MV-4-11 (cell line): ENCODE data around the gene PBX4.

ENCODE experiments used
- DNase-seq: peaks from one replicate; lab custom pipeline; 2025; lab: John Stamatoyannopoulos, UW

The PBX4 gene

GRCh38 chr19:19554074-19555023 is 64.1 kb downstream of the PBX4 start:
- DNase-seq, result no peak

GRCh38 chr19:19553670-19554069 is 64.8 kb downstream of the PBX4 start:
- DNase-seq, result no peak

GRCh38 chr19:19552798-19553197 is 65.7 kb downstream of the PBX4 start:
- DNase-seq, result peak; percentile 31

GRCh38 chr19:19551853-19552192 is 66.7 kb downstream of the PBX4 start:
- no peak for DNase-seq

- DNase-seq, result no peak
Measured at GRCh38 chr19:19550972-19551852, 67.3 kb downstream of the PBX4 start.

- no peak for DNase-seq
Measured at GRCh38 chr19:19550485-19550929, 68.0 kb downstream of the PBX4 start.

- no peak for DNase-seq
Measured at GRCh38 chr19:19549804-19550464, 68.6 kb downstream of the PBX4 start.

- DNase-seq, result peak; percentile 68
Measured at GRCh38 chr19:19548915-19549759, 69.3 kb downstream of the PBX4 start.

GRCh38 chr19:19547674-19548336 is 70.7 kb downstream of the PBX4 start:
- DNase-seq, result no peak

GRCh38 chr19:19546751-19547162 is 71.7 kb downstream of the PBX4 start:
- no peak for DNase-seq

GRCh38 chr19:19545707-19546106 is 72.8 kb downstream of the PBX4 start:
- no peak for DNase-seq

- no peak for DNase-seq
Measured at GRCh38 chr19:19544954-19545591, 73.4 kb downstream of the PBX4 start.

GRCh38 chr19:19544257-19544953 is 74.1 kb downstream of the PBX4 start:
- no peak for DNase-seq

GRCh38 chr19:19543640-19544039 is 74.8 kb downstream of the PBX4 start:
- DNase-seq, result no peak

- DNase-seq, result no peak
Measured at GRCh38 chr19:19543101-19543500, 75.4 kb downstream of the PBX4 start.

- DNase-seq, result peak; percentile 91
Measured at GRCh38 chr19:19542507-19542906, 76.0 kb downstream of the PBX4 start.

- DNase-seq, result no peak
Measured at GRCh38 chr19:19541616-19542015, 76.9 kb downstream of the PBX4 start.

GRCh38 chr19:19540715-19541515 is 77.6 kb downstream of the PBX4 start:
- no peak for DNase-seq
